HepG2 (cell line): ENCODE measurements around the gene KIZ. TPM values are rescaled to one million over a fixed set of nuclear protein-coding genes. Genes with fewer than 3 reads are reported as not detected.

Source experiments
- BRCA1 ChIP-seq: sonication (generic); formaldehyde crosslinking; IDR thresholded peaks from 2 replicates; pipeline ENCODE4 v1.4.0; 2020; ENCODE audit warnings: missing genetic modification reagents
- ELF3 ChIP-seq: IDR thresholded peaks from 2 replicates; pipeline ENCODE4 v1.6.1; 2016; ENCODE audit warnings: missing genetic modification reagents, missing compliant biosample characterization
- HHEX ChIP-seq: IDR thresholded peaks from 2 replicates; pipeline ENCODE4 v1.6.1; 2016; ENCODE audit warnings: control low read depth
- KDM3A ChIP-seq: IDR thresholded peaks from 2 replicates; pipeline ENCODE4 v1.6.1; 2018; ENCODE audit warnings: low read depth, missing compliant biosample characterization
- KMT2A ChIP-seq: sonication (generic); formaldehyde crosslinking; IDR thresholded peaks from 2 replicates; pipeline ENCODE4 v1.4.0; 2020; ENCODE audit warnings: missing genetic modification reagents
- MBNL3 ChIP-seq: fragments of 250-450 bp; sonication (Bioruptor Pico); conservative IDR thresholded peaks from 2 replicates; pipeline ENCODE4 v1.8.0; 2022; ENCODE audit warnings: mild to moderate bottlenecking, inconsistent platforms
- PHF20 ChIP-seq: sonication (generic); formaldehyde crosslinking; IDR thresholded peaks from 2 replicates; pipeline ENCODE4 v1.5.0; 2020; ENCODE audit warnings: mild to moderate bottlenecking, missing genetic modification reagents
- PPARG ChIP-seq: conservative IDR thresholded peaks from 2 replicates; pipeline ENCODE4 v1.6.1; 2016; ENCODE audit warnings: missing biosample characterization, missing genetic modification reagents
- PTBP1 ChIP-seq: fragments of 200-400 bp; formaldehyde crosslinking; IDR thresholded peaks from 2 replicates; pipeline ENCODE4 v1.6.1; 2018; ENCODE audit warnings: low read length, low read depth; ENCODE audit not compliant: poor library complexity, severe bottlenecking
- TSC22D2 ChIP-seq: sonication (generic); formaldehyde crosslinking; IDR thresholded peaks from 2 replicates; pipeline ENCODE4 v1.5.1; 2020; ENCODE audit warnings: missing genetic modification reagents, mild to moderate bottlenecking, borderline replicate concordance
- WIZ ChIP-seq: sonication (generic); formaldehyde crosslinking; IDR thresholded peaks from 2 replicates; pipeline ENCODE4 v1.5.1; 2020; ENCODE audit warnings: mild to moderate bottlenecking, missing genetic modification reagents
- YEATS4 ChIP-seq: sonication (generic); formaldehyde crosslinking; IDR thresholded peaks from 2 replicates; pipeline ENCODE4 v1.4.0; 2020; ENCODE audit warnings: missing genetic modification reagents, borderline replicate concordance
- ZC3H4 ChIP-seq: sonication (generic); formaldehyde crosslinking; IDR thresholded peaks from 2 replicates; pipeline ENCODE4 v1.4.0; 2020; ENCODE audit warnings: missing genetic modification reagents, borderline replicate concordance
- ZNF780A ChIP-seq: sonication (generic); formaldehyde crosslinking; IDR thresholded peaks from 2 replicates; pipeline ENCODE4 v1.8.0; 2022; ENCODE audit warnings: mild to moderate bottlenecking, missing genetic modification reagents, moderate library complexity
- polyA plus RNA-seq, 8 experiments: library from polyadenylated mRNA; depleted of rRNA in 3 of 8; stranded (reverse) in 7 of 8; unstranded in 1 of 8; fragments of >200 nt; fragmentation: Illumina TruSeq in 4 of 8; extraction: Trizol in 4 of 8; gene quantifications; 2 replicates each; pipeline versions ENCODE4 v1.2.1 to v1.2.3, GENCODE V29; 2011 to 2016; ENCODE audit warnings: low read depth in 4 of 8, missing spikeins in 1 of 8, mixed read lengths in 1 of 8; ENCODE audit not compliant: insufficient read depth in 1 of 8
- total RNA-seq, 5 experiments: library from RNA; depleted of rRNA; stranded (reverse); fragments of >200 nt; fragmentation: Illumina TruSeq; extraction: Trizol; gene quantifications; 2 replicates each; pipeline ENCODE4 v1.2.3, GENCODE V29; 2016; ENCODE audit warnings: low read depth in 1 of 5
- TF ChIP-seq, protein P1 (sequence below): sonication (generic); formaldehyde crosslinking; IDR thresholded peaks from 2 replicates; pipeline ENCODE4 v1.5.0; 2020; ENCODE audit warnings: missing genetic modification reagents
- TF ChIP-seq, protein P2 (sequence below): sonication (generic); formaldehyde crosslinking; IDR thresholded peaks from 2 replicates; pipeline ENCODE4 v1.9.0; 2021; ENCODE audit warnings: missing genetic modification reagents, borderline replicate concordance
- TF ChIP-seq, protein P3 (sequence below): sonication (generic); formaldehyde crosslinking; IDR thresholded peaks from 2 replicates; pipeline ENCODE4 v1.5.0; 2020; ENCODE audit warnings: mild to moderate bottlenecking, missing genetic modification reagents
- TF ChIP-seq, protein P4 (sequence below): sonication (generic); formaldehyde crosslinking; IDR thresholded peaks from 2 replicates; pipeline ENCODE4 v1.8.0; 2022; ENCODE audit warnings: missing genetic modification reagents, mild to moderate bottlenecking, borderline replicate concordance

KIZ gene
- total and polyA plus RNA-seq, 2 of the 13 experiments (the other 11 are each of a cell fraction or from before 2014, with no cell fraction given), result 46.3 to 114 TPM

DNA sequence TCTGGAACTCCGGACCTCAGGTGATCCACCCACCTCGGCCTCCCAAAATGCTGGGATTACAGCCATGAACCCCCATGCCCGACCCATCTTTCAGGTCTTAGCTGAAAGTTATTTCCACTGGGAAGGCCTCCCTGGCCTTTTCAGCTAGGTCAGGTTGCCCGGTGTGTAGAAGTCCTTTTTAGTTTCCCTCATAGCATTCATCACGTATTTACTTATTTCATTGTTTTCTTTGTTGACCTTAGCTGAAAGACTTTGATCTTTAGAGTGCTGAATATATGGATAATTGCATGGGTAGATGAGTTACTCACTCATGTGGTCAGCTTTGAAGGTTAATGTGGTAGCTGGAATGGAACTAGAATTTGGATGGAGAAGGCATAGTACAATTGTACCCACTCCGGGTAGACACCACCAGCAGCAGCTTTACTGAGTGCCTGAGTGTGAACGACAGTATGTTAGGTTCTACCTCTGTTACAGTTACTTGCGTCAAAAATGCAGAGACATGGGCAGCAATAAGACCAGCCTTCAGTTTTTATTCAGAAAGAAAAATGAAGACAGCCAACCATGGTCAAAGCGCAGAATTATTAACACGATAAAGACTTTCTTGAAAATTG lies 9.1 kb downstream of the KIZ start (continued):
- TF ChIP-seq MBNL3 (CRISPR knock-in tag) (no peak), BRCA1 (CRISPR knock-in tag) (0 out of 2 replicates have a peak, but pooled peaks have one; percentile 77), ZC3H4 (no peak), PTBP1 (no peak), TSC22D2 (no peak; the same call in 1 of the 2 replicates), ZNF780A (CRISPR knock-in tag) (no peak), PPARG (CRISPR knock-in tag) (peak; percentile 91), HHEX (peak; percentile 91), KDM3A (CRISPR knock-in tag) (peak; percentile 78), WIZ (CRISPR knock-in tag) (no peak), PHF20 (CRISPR knock-in tag) (no peak), YEATS4 (CRISPR knock-in tag) (peak; percentile 67; the same call in 1 of the 2 replicates), KMT2A (peak; percentile 87), ELF3 (CRISPR knock-in tag) (peak; percentile 94)
- TF ChIP-seq, protein P1, sequence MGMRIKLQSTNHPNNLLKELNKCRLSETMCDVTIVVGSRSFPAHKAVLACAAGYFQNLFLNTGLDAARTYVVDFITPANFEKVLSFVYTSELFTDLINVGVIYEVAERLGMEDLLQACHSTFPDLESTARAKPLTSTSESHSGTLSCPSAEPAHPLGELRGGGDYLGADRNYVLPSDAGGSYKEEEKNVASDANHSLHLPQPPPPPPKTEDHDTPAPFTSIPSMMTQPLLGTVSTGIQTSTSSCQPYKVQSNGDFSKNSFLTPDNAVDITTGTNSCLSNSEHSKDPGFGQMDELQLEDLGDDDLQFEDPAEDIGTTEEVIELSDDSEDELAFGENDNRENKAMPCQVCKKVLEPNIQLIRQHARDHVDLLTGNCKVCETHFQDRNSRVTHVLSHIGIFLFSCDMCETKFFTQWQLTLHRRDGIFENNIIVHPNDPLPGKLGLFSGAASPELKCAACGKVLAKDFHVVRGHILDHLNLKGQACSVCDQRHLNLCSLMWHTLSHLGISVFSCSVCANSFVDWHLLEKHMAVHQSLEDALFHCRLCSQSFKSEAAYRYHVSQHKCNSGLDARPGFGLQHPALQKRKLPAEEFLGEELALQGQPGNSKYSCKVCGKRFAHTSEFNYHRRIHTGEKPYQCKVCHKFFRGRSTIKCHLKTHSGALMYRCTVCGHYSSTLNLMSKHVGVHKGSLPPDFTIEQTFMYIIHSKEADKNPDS (CRISPR knock-in tag), result no peak
- TF ChIP-seq, protein P2, sequence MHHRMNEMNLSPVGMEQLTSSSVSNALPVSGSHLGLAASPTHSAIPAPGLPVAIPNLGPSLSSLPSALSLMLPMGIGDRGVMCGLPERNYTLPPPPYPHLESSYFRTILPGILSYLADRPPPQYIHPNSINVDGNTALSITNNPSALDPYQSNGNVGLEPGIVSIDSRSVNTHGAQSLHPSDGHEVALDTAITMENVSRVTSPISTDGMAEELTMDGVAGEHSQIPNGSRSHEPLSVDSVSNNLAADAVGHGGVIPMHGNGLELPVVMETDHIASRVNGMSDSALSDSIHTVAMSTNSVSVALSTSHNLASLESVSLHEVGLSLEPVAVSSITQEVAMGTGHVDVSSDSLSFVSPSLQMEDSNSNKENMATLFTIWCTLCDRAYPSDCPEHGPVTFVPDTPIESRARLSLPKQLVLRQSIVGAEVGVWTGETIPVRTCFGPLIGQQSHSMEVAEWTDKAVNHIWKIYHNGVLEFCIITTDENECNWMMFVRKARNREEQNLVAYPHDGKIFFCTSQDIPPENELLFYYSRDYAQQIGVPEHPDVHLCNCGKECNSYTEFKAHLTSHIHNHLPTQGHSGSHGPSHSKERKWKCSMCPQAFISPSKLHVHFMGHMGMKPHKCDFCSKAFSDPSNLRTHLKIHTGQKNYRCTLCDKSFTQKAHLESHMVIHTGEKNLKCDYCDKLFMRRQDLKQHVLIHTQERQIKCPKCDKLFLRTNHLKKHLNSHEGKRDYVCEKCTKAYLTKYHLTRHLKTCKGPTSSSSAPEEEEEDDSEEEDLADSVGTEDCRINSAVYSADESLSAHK, result no peak
- TF ChIP-seq, protein P3, sequence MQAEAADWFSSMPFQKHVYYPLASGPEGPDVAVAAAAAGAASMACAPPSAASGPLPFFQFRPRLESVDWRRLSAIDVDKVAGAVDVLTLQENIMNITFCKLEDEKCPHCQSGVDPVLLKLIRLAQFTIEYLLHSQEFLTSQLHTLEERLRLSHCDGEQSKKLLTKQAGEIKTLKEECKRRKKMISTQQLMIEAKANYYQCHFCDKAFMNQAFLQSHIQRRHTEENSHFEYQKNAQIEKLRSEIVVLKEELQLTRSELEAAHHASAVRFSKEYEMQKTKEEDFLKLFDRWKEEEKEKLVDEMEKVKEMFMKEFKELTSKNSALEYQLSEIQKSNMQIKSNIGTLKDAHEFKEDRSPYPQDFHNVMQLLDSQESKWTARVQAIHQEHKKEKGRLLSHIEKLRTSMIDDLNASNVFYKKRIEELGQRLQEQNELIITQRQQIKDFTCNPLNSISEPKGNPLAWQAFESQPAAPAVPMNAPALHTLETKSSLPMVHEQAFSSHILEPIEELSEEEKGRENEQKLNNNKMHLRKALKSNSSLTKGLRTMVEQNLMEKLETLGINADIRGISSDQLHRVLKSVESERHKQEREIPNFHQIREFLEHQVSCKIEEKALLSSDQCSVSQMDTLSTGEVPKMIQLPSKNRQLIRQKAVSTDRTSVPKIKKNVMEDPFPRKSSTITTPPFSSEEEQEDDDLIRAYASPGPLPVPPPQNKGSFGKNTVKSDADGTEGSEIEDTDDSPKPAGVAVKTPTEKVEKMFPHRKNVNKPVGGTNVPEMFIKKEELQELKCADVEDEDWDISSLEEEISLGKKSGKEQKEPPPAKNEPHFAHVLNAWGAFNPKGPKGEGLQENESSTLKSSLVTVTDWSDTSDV (CRISPR knock-in tag), result no peak
- TF ChIP-seq, protein P4, sequence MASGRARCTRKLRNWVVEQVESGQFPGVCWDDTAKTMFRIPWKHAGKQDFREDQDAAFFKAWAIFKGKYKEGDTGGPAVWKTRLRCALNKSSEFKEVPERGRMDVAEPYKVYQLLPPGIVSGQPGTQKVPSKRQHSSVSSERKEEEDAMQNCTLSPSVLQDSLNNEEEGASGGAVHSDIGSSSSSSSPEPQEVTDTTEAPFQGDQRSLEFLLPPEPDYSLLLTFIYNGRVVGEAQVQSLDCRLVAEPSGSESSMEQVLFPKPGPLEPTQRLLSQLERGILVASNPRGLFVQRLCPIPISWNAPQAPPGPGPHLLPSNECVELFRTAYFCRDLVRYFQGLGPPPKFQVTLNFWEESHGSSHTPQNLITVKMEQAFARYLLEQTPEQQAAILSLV (CRISPR knock-in tag), result no peak
